DOHH2 (cell line): ENCODE results near the gene PCBD2.

ENCODE experiments used
- CTCF ChIP-seq: fragments of 200-600 bp; sonication (generic); IDR thresholded peaks from one replicate; pipeline ENCODE4 v1.5.1; 2014; ENCODE audit warnings: antibody characterized with exemption, mild to moderate bottlenecking, low read depth, low read length; ENCODE audit not compliant: poor library complexity, severe bottlenecking
- EZH2phosphoT487 ChIP-seq: fragments of 200-600 bp; sonication (generic); IDR thresholded peaks from 2 replicates; pipeline ENCODE4 v1.6.1; 2017; ENCODE audit warnings: borderline replicate concordance, mild to moderate bottlenecking, antibody characterized with exemption, low read length, moderate library complexity, mixed read lengths

- no peak for TF ChIP-seq CTCF
- no peak for TF ChIP-seq EZH2phosphoT487
Observed at GRCh38 chr5:134989266-134989830, 84.4 kb downstream of the PCBD2 start.
